Measurements from ENCODE around the gene TMEM26.

- no peak for TF ChIP-seq CTCF (IDR thresholded peaks at IDR 0.05)
- no peak for TF ChIP-seq POLR2A (IDR thresholded peaks at IDR 0.05)
- no peak for TF ChIP-seq EP300 (IDR thresholded peaks at IDR 0.05)
Observed at GRCh38 chr10:61448841-61449600, 4.2 kb downstream of the TMEM26 start.

Data from ovary (tissue), 3 donors.